HepG2 (cell line): ENCODE results near the gene KLHL12. TPM values are rescaled to one million over a fixed set of nuclear protein-coding genes. Genes with fewer than 3 reads are reported as not detected.

Source experiments
- ATF1 ChIP-seq: IDR thresholded peaks from 2 replicates; pipeline ENCODE4 v1.6.1; 2016; ENCODE audit warnings: mild to moderate bottlenecking, control low read depth
- ATF4 ChIP-seq, 2 experiments: fragments of 450-650 bp in 1 of 2; sonication (generic) in 1 of 2; formaldehyde crosslinking; IDR thresholded peaks; 2 replicates each; pipeline versions ENCODE4 v1.5.0 to v1.8.0; 2020 to 2022; ENCODE audit warnings: mild to moderate bottlenecking in 1 of 2, missing genetic modification reagents in 1 of 2
- BHLHE40 ChIP-seq: IDR thresholded peaks from 2 replicates; pipeline ENCODE4 v1.6.1; 2011; ENCODE audit warnings: low read length, improper control_type of control experiment
- CHD2 ChIP-seq: IDR thresholded peaks from 2 replicates; pipeline ENCODE4 v1.6.1; 2011; ENCODE audit warnings: low read depth, low read length, improper control_type of control experiment
- CHD4 ChIP-seq: fragments of 200-600 bp; sonication (generic); IDR thresholded peaks from 2 replicates; pipeline ENCODE4 v1.7.0; 2017; ENCODE audit warnings: mild to moderate bottlenecking, low read length, borderline replicate concordance
- ESRRA ChIP-seq: sonication (generic); formaldehyde crosslinking; IDR thresholded peaks from 2 replicates; pipeline ENCODE4 v1.5.1; 2020; ENCODE audit warnings: mild to moderate bottlenecking, low read depth, missing genetic modification reagents
- GATAD2A ChIP-seq: IDR thresholded peaks from 2 replicates; pipeline ENCODE4 v1.6.1; 2016
- KAT7 ChIP-seq: IDR thresholded peaks from 2 replicates; pipeline ENCODE4 v1.6.1; 2018; ENCODE audit warnings: borderline replicate concordance, missing compliant biosample characterization
- KLF9 ChIP-seq: IDR thresholded peaks from 2 replicates; pipeline ENCODE4 v1.6.1; 2016; ENCODE audit warnings: low read depth
- MAFF ChIP-seq: IDR thresholded peaks from 2 replicates; pipeline ENCODE4 v1.6.1; 2011; ENCODE audit warnings: low read depth, low read length, improper control_type of control experiment
- MTA1 ChIP-seq: sonication (generic); formaldehyde crosslinking; IDR thresholded peaks from 2 replicates; pipeline ENCODE4 v1.4.0; 2020; ENCODE audit warnings: missing genetic modification reagents, mild to moderate bottlenecking, borderline replicate concordance
- MXD4 ChIP-seq: IDR thresholded peaks from 2 replicates; pipeline ENCODE4 v1.6.1; 2016; ENCODE audit warnings: mild to moderate bottlenecking, missing biosample characterization, missing genetic modification reagents
- MYNN ChIP-seq: sonication (generic); formaldehyde crosslinking; IDR thresholded peaks from 2 replicates; pipeline ENCODE4 v1.4.0; 2020; ENCODE audit warnings: mild to moderate bottlenecking, low read depth, missing genetic modification reagents
- REL ChIP-seq: sonication (generic); formaldehyde crosslinking; conservative IDR thresholded peaks from 2 replicates; pipeline ENCODE4 v1.8.0; 2022; ENCODE audit warnings: mild to moderate bottlenecking, missing genetic modification reagents, moderate library complexity
- SOX5 ChIP-seq: IDR thresholded peaks from 2 replicates; pipeline ENCODE4 v1.6.1; 2016; ENCODE audit warnings: borderline replicate concordance
- THAP7 ChIP-seq: sonication (generic); formaldehyde crosslinking; IDR thresholded peaks from 2 replicates; pipeline ENCODE4 v1.8.1; 2023; ENCODE audit warnings: mild to moderate bottlenecking, missing genetic modification reagents
- ZBTB1 ChIP-seq: sonication (generic); formaldehyde crosslinking; IDR thresholded peaks from 2 replicates; pipeline ENCODE4 v1.4.0; 2020; ENCODE audit warnings: missing genetic modification reagents, borderline replicate concordance
- ZBTB14 ChIP-seq: sonication (generic); formaldehyde crosslinking; IDR thresholded peaks from 2 replicates; pipeline ENCODE4 v1.4.0; 2020; ENCODE audit warnings: missing genetic modification reagents
- ZFP36L2 ChIP-seq: sonication (generic); formaldehyde crosslinking; IDR thresholded peaks from 2 replicates; pipeline ENCODE4 v1.4.0; 2020; ENCODE audit warnings: missing genetic modification reagents
- ZNF230 ChIP-seq: sonication (generic); formaldehyde crosslinking; IDR thresholded peaks from 2 replicates; pipeline ENCODE4 v1.4.0; 2020; ENCODE audit warnings: mild to moderate bottlenecking, missing genetic modification reagents
- ZNF264 ChIP-seq: sonication (generic); formaldehyde crosslinking; IDR thresholded peaks from 2 replicates; pipeline ENCODE4 v1.4.0; 2020; ENCODE audit warnings: missing genetic modification reagents
- ZNF333 ChIP-seq: sonication (generic); formaldehyde crosslinking; IDR thresholded peaks from 2 replicates; pipeline ENCODE4 v1.4.0; 2020; ENCODE audit warnings: mild to moderate bottlenecking, missing genetic modification reagents, borderline replicate concordance
- ZNF564 ChIP-seq: sonication (generic); formaldehyde crosslinking; IDR thresholded peaks from 2 replicates; pipeline ENCODE4 v1.8.1; 2023; ENCODE audit warnings: mild to moderate bottlenecking, missing genetic modification reagents
- ZNF598 ChIP-seq: sonication (generic); formaldehyde crosslinking; IDR thresholded peaks from 2 replicates; pipeline ENCODE4 v1.5.1; 2020; ENCODE audit warnings: mild to moderate bottlenecking, missing genetic modification reagents, borderline replicate concordance
- ZNF605 ChIP-seq: sonication (generic); formaldehyde crosslinking; IDR thresholded peaks from 2 replicates; pipeline ENCODE4 v1.8.0; 2022; ENCODE audit warnings: mild to moderate bottlenecking, missing genetic modification reagents
- ZNF652 ChIP-seq: IDR thresholded peaks from 2 replicates; pipeline ENCODE4 v1.6.1; 2016; ENCODE audit warnings: low read depth, borderline replicate concordance
- ZNF780A ChIP-seq: sonication (generic); formaldehyde crosslinking; IDR thresholded peaks from 2 replicates; pipeline ENCODE4 v1.8.0; 2022; ENCODE audit warnings: mild to moderate bottlenecking, missing genetic modification reagents, moderate library complexity
- ZSCAN20 ChIP-seq: sonication (generic); formaldehyde crosslinking; IDR thresholded peaks from 2 replicates; pipeline ENCODE4 v1.4.0; 2020; ENCODE audit warnings: missing genetic modification reagents, mild to moderate bottlenecking, borderline replicate concordance
- polyA plus RNA-seq, 8 experiments: library from polyadenylated mRNA; depleted of rRNA in 3 of 8; stranded (reverse) in 7 of 8; unstranded in 1 of 8; fragments of >200 nt; fragmentation: Illumina TruSeq in 4 of 8; extraction: Trizol in 4 of 8; gene quantifications; 2 replicates each; pipeline versions ENCODE4 v1.2.1 to v1.2.3, GENCODE V29; 2011 to 2016; ENCODE audit warnings: low read depth in 4 of 8, missing spikeins in 1 of 8, mixed read lengths in 1 of 8; ENCODE audit not compliant: insufficient read depth in 1 of 8
- total RNA-seq, 5 experiments: library from RNA; depleted of rRNA; stranded (reverse); fragments of >200 nt; fragmentation: Illumina TruSeq; extraction: Trizol; gene quantifications; 2 replicates each; pipeline ENCODE4 v1.2.3, GENCODE V29; 2016; ENCODE audit warnings: low read depth in 1 of 5
- TF ChIP-seq, protein P1 (sequence below): sonication (generic); formaldehyde crosslinking; IDR thresholded peaks from 2 replicates; pipeline ENCODE4 v1.9.0; 2021; ENCODE audit warnings: missing genetic modification reagents, mild to moderate bottlenecking, borderline replicate concordance

KLHL12 gene
- total and polyA plus RNA-seq, 2 of the 13 experiments (the other 11 are each of a cell fraction or from before 2014, with no cell fraction given): 19.2 to 25.2 TPM

- TF ChIP-seq BHLHE40: no peak
- TF ChIP-seq ZNF230: no peak; the same call in 1 of the 2 replicates
- peak; percentile 61 for TF ChIP-seq GATAD2A (CRISPR knock-in tag)
- no peak for TF ChIP-seq ZSCAN20 (CRISPR knock-in tag)
- no peak for TF ChIP-seq CHD4
- TF ChIP-seq KLF9 (CRISPR knock-in tag): peak; percentile 27; the same call in 1 of the 2 replicates
- no peak for TF ChIP-seq ESRRA
- TF ChIP-seq MTA1 (CRISPR knock-in tag): no peak
- TF ChIP-seq, protein P1, sequence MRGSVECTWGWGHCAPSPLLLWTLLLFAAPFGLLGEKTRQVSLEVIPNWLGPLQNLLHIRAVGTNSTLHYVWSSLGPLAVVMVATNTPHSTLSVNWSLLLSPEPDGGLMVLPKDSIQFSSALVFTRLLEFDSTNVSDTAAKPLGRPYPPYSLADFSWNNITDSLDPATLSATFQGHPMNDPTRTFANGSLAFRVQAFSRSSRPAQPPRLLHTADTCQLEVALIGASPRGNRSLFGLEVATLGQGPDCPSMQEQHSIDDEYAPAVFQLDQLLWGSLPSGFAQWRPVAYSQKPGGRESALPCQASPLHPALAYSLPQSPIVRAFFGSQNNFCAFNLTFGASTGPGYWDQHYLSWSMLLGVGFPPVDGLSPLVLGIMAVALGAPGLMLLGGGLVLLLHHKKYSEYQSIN: no peak
- TF ChIP-seq THAP7 (CRISPR knock-in tag): 0 out of 2 replicates have a peak, but pooled peaks have one; percentile 69
- no peak for TF ChIP-seq ZFP36L2 (CRISPR knock-in tag)
- no peak for TF ChIP-seq ZBTB1
- no peak for TF ChIP-seq ZNF333 (CRISPR knock-in tag)
- no peak for TF ChIP-seq ATF4 (CRISPR knock-in tag; IDR thresholded peaks at IDR 0.05)
- TF ChIP-seq REL (CRISPR knock-in tag): no peak
- peak; percentile 45; the same call in 1 of the 2 replicates for TF ChIP-seq ZNF264 (CRISPR knock-in tag)
- no peak for TF ChIP-seq ZNF605 (CRISPR knock-in tag)
- no peak for TF ChIP-seq ZNF652 (CRISPR knock-in tag)
- peak; percentile 36; the same call in 1 of the 2 replicates for TF ChIP-seq ZBTB14
- 0 out of 2 replicates have a peak, but pooled peaks have one; percentile 28 for TF ChIP-seq ATF1 (CRISPR knock-in tag)
- no peak for TF ChIP-seq MAFF
- TF ChIP-seq ZNF564: no peak
- TF ChIP-seq MXD4 (CRISPR knock-in tag): no peak; the same call in 1 of the 2 replicates
- 0 out of 2 replicates have a peak, but pooled peaks have one; percentile 22 for TF ChIP-seq KAT7
- TF ChIP-seq ZNF780A (CRISPR knock-in tag): no peak
- no peak for TF ChIP-seq CHD2
- peak; percentile 38; the same call in 1 of the 2 replicates for TF ChIP-seq SOX5
- TF ChIP-seq MYNN: no peak
- 0 out of 2 replicates have a peak, but pooled peaks have one; percentile 15 for TF ChIP-seq ZNF598 (CRISPR knock-in tag)
These were observed 66.2 kb downstream of the KLHL12 start (continued) for GRCh38 chr1:202860744-202861419.
